HG02840 (cell line): ENCODE measurements around the gene JAZF1.

Experiments used
- ATAC-seq: cut with Tn5 transposase; IDR thresholded peaks from one replicate; pipeline ENCODE4 v1.9.1; 2021; ENCODE audit warnings: mild to moderate bottlenecking, moderate library complexity, moderate number of reproducible peaks; ENCODE audit not compliant: unreplicated experiment, low FRiP score

The JAZF1 gene

GRCh38 chr7:28168393-28169158 is 12.0 kb downstream of the JAZF1 start:
- no peak for ATAC-seq

- no peak for ATAC-seq
Measured at GRCh38 chr7:28166982-28167715, 13.4 kb downstream of the JAZF1 start.

DNA sequence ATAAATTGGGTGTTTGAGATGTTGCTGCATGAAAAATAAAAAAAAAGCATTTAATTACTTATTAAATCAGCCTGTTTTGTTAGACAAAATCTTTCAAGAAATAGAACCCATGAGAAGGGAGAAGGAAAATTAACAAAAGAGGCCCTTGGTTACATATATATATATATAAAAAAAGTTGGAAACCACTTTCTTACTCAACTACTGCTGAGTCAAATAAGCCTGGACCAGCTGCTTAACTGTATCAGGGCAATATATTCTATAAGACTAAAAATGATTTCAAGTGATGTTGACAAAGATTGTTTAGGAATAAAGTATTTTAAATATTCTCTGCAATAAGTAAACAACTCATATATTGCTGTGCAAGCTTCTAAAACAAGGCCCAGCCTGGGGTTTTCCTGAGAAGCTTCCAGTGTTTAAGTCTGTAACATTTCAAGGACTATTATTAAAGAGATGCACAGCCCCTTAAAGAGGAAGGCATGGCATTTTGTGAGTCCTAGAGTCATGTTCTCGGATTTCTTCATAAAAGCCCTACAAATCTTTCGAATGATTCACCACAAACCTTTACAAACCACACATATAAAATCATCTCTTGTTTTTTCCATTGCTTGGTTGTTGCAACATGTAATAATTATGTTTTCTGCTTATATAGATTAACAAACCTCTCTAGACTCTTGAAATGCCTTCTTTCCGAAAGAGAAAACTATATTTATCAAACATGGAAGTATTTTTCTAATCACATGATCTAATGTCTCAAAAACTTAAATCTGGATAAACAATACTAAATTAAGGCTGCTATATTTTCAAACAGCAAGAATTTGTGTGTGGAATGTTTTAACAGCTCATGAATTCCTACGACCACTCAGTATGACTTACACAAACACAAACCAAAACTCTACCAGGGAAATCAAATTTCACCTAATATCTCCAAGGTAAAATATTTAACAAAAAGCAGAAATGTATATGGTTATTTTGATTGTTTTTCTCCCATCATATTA is 14.3 kb downstream of the JAZF1 start:
- no peak for ATAC-seq

- no peak for ATAC-seq
Measured at GRCh38 chr7:28165261-28165660, 15.3 kb downstream of the JAZF1 start.

- no peak for ATAC-seq
Measured at GRCh38 chr7:28163949-28164348, 16.6 kb downstream of the JAZF1 start.

- no peak for ATAC-seq
Measured at GRCh38 chr7:28161331-28161730, 19.3 kb downstream of the JAZF1 start.

- ATAC-seq, result no peak
Measured at GRCh38 chr7:28160551-28160991, 20.0 kb downstream of the JAZF1 start.

DNA sequence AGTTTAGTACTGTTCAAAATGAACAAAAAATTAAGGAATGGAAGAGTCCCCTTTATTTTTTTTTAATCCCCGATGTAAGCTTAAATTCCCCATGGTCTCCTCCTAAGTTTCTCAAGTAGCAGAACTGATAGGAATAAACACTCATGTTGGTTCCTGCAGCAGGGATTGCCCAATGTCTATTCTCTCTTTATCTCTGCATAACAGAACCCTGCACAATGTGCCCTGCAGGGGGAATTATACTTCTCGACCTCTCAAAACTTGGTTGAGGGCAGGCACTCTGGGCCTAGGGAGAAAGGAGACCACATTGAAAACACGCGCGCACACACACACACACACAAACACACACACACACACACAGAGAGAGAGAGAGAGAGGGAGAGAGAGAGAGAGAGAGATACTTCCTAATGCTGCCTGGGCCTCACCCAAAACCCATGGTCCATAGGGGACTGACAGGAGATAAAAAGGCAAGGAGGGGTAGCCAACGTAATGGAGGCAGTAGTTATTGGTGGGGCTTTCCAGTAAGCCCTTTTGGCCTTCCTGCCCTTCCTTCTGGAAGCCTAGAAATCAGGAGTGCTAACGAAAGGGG is 22.7 kb downstream of the JAZF1 start:
- ATAC-seq, result no peak

DNA sequence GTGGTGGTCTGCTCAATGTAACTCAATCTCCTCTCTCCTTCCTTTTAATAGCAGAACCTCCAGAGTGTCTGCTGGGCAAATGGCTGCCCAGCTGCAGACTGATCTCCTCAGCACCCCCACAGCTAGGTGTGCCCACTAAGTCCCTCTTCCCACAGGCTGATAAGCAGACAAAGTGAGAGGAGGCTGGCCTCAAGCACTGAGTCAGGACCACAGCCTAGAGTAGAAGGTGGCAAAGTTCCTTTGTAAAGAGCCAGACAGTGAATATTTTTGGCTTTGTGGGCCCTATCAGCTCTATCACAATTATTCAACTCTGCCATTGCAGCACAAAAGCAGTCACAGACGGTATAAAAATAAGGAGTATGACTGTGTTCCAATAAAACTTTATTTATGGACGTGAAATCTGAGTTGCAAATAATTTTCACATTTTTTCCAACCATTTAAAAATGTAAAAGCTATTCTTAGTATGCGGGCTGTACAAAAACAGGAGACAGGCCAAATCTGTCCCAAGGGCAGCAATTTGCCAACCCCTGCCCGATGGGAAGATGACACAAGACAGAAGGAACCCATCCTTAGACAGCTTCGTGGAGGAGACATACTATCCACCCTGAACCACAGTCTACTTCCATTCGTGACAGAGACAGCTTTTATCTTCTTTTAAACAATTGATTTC is 23.4 kb downstream of the JAZF1 start:
- ATAC-seq, result no peak

DNA sequence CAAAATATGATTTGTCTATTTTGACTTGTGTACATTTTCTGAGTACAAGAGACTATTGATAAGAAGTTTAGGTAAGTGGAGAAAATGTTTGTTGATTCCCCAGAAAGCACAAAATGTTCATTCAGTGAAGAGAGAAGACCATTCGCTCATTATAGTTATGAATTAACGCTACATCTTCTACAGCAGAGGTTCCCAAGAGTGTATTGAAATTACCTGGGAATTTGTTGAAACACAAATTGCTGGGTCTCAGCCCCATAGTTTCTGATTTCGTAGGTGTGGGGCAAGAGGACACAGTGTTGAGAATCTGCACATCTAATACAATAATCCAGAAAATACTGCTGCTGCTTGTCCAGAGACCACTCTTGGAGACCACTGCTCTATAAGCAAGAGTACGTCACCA is 24.2 kb downstream of the JAZF1 start:
- ATAC-seq, result no peak

GRCh38 chr7:28155964-28156363 is 24.6 kb downstream of the JAZF1 start:
- no peak for ATAC-seq

DNA sequence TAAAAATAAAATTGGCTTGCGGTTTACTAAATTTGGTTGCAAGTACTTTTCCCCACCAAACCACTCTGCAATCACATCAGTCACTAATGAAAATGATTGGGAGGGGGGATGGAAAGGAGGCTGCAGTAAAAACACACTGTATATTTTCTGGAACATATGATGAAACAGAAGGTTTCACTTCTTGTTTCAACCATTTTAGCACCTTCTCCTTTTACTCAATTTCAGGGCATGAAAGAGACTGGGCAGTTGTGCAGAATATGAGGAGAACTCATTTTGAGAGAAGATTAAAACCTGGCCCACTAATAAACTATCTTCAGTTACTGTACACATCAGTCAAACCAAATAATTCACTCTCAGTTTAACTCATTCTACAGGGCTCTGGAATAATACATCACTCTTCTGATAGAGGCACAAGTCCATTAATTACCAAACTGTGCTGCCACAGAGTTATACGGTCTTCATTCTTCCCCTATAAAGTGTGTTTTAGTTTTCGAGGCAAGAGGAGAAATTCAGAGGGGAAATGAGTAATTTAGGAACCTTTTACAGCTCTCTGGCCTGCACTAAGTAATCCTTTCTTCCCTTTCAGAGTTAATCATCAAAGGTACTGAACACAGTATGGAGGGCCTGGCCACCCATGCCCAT is 25.5 kb downstream of the JAZF1 start:
- ATAC-seq, result peak; percentile 80

DNA sequence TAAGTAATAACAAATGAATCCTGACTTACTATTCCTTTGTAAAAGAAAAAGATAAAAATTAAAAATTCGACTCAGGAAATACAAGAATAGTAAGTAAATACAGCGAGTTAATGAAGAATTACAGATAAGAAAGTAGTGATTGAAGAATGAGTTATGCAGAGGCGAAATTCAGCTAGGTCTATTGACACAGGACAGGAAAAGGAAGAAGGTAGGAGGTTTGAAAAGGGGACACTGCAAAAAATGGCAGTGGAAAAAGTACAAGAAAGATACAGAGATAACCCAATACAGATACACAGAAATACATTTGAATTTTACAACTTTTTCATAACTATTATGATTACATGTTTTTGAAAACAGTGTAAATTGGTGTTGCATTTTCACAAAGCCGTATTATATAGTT is 28.0 kb downstream of the JAZF1 start:
- no peak for ATAC-seq

GRCh38 chr7:28151965-28152364 is 28.6 kb downstream of the JAZF1 start:
- ATAC-seq, result no peak

- no peak for ATAC-seq
Measured at GRCh38 chr7:28149291-28150101, 31.1 kb downstream of the JAZF1 start.

DNA sequence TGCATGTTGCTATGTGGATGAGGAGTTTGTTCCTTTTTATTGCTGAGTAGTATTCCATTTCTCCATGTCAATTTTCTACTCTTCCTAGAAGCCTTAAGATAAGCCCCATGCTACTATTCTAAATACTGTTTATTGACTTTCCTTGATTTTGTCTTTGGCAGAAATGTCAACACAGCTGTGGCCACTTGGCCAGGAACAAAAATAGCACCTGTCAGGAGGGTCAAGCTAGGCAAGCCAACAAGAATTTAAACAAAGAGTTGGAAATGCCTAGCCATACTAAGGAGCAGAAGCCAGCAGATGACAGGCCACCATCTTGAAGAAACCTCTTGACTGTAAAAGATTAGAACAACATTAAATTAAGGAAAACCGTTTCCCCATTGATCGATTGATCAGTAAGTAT is 34.7 kb downstream of the JAZF1 start:
- no peak for ATAC-seq

DNA sequence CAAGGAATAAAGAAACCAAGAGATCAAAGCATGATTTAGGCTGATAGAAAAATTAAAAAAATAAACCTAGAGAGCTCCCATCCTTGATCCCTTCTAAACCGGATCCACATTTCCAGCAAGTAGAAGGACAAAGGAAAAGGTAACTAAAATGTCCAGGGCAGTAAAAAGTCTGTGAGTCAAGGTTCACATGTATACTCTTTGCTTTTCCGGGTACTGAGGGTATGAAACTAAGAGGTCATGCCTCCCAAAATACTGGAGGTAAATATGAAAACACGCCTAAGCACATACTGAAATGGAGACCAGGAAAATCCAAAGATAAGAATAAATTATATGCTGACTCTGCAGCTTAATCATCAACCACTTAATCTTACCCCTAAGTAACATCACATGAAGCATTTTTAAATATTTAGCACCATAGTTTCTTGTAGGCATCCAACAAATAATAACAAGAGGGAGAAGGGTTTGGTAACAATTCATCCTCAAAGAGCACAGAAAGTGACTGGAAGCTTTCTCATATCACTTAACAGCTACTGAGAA is 35.4 kb downstream of the JAZF1 start:
- ATAC-seq, result no peak

GRCh38 chr7:28144266-28144665 is 36.3 kb downstream of the JAZF1 start:
- ATAC-seq, result no peak
